Neural cell (in vitro differentiated cells): ENCODE data around the gene DHX58. TPM values are rescaled to one million over a fixed set of nuclear protein-coding genes. Genes with fewer than 3 reads are reported as not detected.

Experiments used
- H2AFZ ChIP-seq: fragments of 200-600, 300-800 bp; sonication (generic), shearing (Covaris generic); 2 replicates; pipeline ENCODE4 v1.6.0; 2014; ENCODE audit warnings: low read depth, mild to moderate bottlenecking, antibody characterized with exemption, low read length, moderate library complexity
- H3F3A ChIP-seq: fragments of 200-600 bp; shearing (Covaris generic); 2 replicates; pipeline ENCODE4 v1.6.1; 2016; ENCODE audit warnings: mild to moderate bottlenecking, moderate library complexity, mixed read lengths, antibody characterized with exemption, low read length; ENCODE audit not compliant: insufficient read depth, poor library complexity, severe bottlenecking
- H3K27ac ChIP-seq: fragments of 200-600, 300-800 bp; sonication (generic), shearing (Covaris generic); 2 replicates; pipeline ENCODE4 v1.5.1; 2014; ENCODE audit warnings: mild to moderate bottlenecking, low read length, moderate library complexity
- H3K27me3 ChIP-seq: fragments of 300-800, 200-600 bp; sonication (generic), shearing (Covaris generic); 2 replicates; pipeline ENCODE4 v1.6.0; 2014; ENCODE audit warnings: mild to moderate bottlenecking, low read depth, low read length, moderate library complexity; ENCODE audit not compliant: insufficient read depth
- H3K36me3 ChIP-seq: fragments of 300-800, 200-600 bp; sonication (generic), shearing (Covaris generic); 2 replicates; pipeline ENCODE4 v1.5.1; 2014; ENCODE audit warnings: mild to moderate bottlenecking, antibody characterized with exemption, low read length, moderate library complexity; ENCODE audit not compliant: insufficient read depth
- H3K4me2 ChIP-seq: fragments of 300-800, 200-600 bp; sonication (generic), shearing (Covaris generic); 2 replicates; pipeline ENCODE4 v1.6.0; 2014; ENCODE audit warnings: mild to moderate bottlenecking, low read length
- H3K4me3 ChIP-seq: fragments of 300-800, 200-600 bp; sonication (generic), shearing (Covaris generic); 2 replicates; pipeline ENCODE4 v1.5.1; 2014; ENCODE audit warnings: mild to moderate bottlenecking, low read length, moderate library complexity
- H3K79me2 ChIP-seq: fragments of 200-600 bp; shearing (Covaris generic); replicated peaks from 2 replicates; pipeline ENCODE4 v1.6.0; 2014; ENCODE audit warnings: mild to moderate bottlenecking, low read length, moderate library complexity; ENCODE audit not compliant: insufficient read depth
- H3K9ac ChIP-seq: fragments of 300-800, 200-600 bp; sonication (generic), shearing (Covaris generic); 2 replicates; pipeline ENCODE4 v1.6.1; 2016; ENCODE audit warnings: mild to moderate bottlenecking, low read length, mixed read lengths
- H3K9me2 ChIP-seq: fragments of 200-600 bp; shearing (Covaris generic); 2 replicates; pipeline ENCODE4 v1.6.1; 2016; ENCODE audit warnings: mild to moderate bottlenecking, low read length, mixed read lengths; ENCODE audit not compliant: insufficient read depth
- H3K9me3 ChIP-seq: fragments of 200-600, 300-800 bp; sonication (generic), shearing (Covaris generic); 2 replicates; pipeline ENCODE4 v1.6.1; 2016; ENCODE audit warnings: mild to moderate bottlenecking, mixed run types, low read length, moderate library complexity, mixed read lengths
- H4K20me1 ChIP-seq: fragments of 200-600 bp; shearing (Covaris generic); 2 replicates; pipeline ENCODE4 v1.6.1; 2016; ENCODE audit warnings: mild to moderate bottlenecking, mixed run types; ENCODE audit not compliant: insufficient read depth
- CTCF ChIP-seq: fragments of 450-650 bp; IDR thresholded peaks from 2 replicates; pipeline ENCODE4 v1.5.1; 2014; ENCODE audit warnings: antibody characterized with exemption, mild to moderate bottlenecking, moderate library complexity; ENCODE audit not compliant: poor library complexity, severe bottlenecking
- EP300 ChIP-seq: fragments of 450-650 bp; conservative IDR thresholded peaks from 2 replicates; pipeline ENCODE4 v1.6.1; 2014; ENCODE audit warnings: antibody characterized with exemption, mild to moderate bottlenecking, moderate library complexity; ENCODE audit not compliant: poor library complexity, severe bottlenecking
- EZH2 ChIP-seq: fragments of 200-600, 300-800 bp; shearing (Covaris generic), sonication (generic); IDR thresholded peaks from 2 replicates; pipeline ENCODE4 v1.6.1; 2014; ENCODE audit warnings: antibody characterized with exemption, low read length, borderline replicate concordance, mild to moderate bottlenecking; ENCODE audit not compliant: insufficient read depth, poor library complexity, severe bottlenecking
- MXI1 ChIP-seq: fragments of 450-650 bp; conservative IDR thresholded peaks from 2 replicates; pipeline ENCODE4 v1.6.1; 2014; ENCODE audit warnings: antibody characterized with exemption, mild to moderate bottlenecking; ENCODE audit not compliant: poor library complexity, severe bottlenecking
- POLR2AphosphoS5 ChIP-seq: IDR thresholded peaks from 2 replicates; pipeline ENCODE4 v1.6.1; 2012
- RAD21 ChIP-seq: fragments of 450-650 bp; conservative IDR thresholded peaks from 2 replicates; pipeline ENCODE4 v1.6.1; 2014; ENCODE audit warnings: antibody characterized with exemption, mild to moderate bottlenecking, moderate library complexity
- SMC3 ChIP-seq: fragments of 450-650 bp; conservative IDR thresholded peaks from 2 replicates; pipeline ENCODE4 v1.6.1; 2014; ENCODE audit warnings: antibody characterized with exemption, mild to moderate bottlenecking, moderate library complexity; ENCODE audit not compliant: poor library complexity
- TAF1 ChIP-seq: IDR thresholded peaks from 2 replicates; pipeline ENCODE4 v1.6.1; 2012; ENCODE audit warnings: low read depth
- polyA plus RNA-seq: library from polyadenylated mRNA; depleted of rRNA; stranded (reverse); fragments of >200 nt; gene quantifications from 2 replicates; pipeline ENCODE4 v1.2.3, GENCODE V29; 2014
- TF ChIP-seq, protein P1 (sequence below): IDR thresholded peaks from 2 replicates; pipeline ENCODE4 v1.6.1; 2012; ENCODE audit warnings: borderline replicate concordance

DHX58 gene
- polyA plus RNA-seq, 1 donor from 2014 or later = 0.87 TPM

DNA sequence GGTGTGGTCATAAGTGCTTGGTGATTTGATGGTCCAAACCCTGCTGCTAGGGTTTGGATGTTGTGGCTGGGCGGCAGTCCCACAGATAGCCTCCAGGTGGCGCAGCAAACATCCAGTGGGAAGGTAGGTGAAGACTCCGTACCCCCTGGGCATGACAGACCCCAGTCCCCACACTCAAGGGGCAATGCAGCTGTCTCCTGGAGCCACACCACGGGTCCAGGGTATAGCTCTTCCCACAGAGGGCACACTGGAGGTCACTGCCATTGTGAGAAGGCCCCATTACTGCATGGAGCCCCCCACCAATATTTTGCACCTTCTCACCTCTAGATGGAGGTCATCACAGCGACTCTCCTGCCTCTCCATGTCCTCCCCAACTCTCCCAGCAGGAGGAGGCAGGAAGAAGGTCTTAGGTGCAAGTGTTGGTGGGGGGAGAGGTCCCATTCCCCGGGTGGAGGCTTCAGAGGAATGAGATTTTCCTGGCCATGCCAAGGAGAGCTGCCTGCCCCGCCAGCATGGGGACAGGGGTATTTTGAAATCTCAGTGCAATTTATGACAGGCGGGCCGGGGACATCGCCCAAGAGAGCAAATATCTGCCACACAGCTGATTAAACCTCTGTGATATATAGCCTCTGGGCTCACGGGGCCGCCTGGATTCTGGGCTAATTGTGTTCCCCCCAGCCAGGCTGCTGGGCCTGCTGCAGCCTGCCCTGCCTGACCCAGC lies 45.0 kb downstream of the DHX58 start:
- no peaks in the 10 kb centered on the region for H3F3A ChIP-seq
- peaks cover 23% of the 10 kb centered on the region for H3K27me3 ChIP-seq
- H3K36me3 ChIP-seq = no peaks in the 10 kb centered on the region

DNA sequence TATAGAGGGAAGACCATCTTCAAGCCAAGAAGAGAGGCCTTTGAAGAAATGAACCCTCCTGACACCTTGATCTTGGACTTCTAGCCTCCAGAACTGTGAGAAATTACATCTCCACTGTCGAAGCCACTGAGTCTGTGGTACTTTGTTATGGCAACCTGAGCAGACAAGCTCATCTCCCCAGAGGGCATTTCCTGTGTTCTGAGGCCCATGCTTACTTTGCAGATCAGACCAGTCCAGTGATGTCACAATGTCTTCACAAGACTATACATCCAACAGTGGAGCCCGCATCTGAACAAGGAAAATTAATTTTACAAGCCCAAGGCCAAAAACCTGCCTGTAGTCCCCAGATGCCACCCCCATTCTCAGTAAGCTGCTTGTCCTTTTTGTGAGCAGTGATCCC lies 47.3 kb downstream of the DHX58 start:
- Histone ChIP-seq H3K27me3 (no peaks in the 10 kb centered on the region), H3K9me2 (no peaks in the 10 kb centered on the region), H3K79me2 (no peaks in the 10 kb centered on the region), H4K20me1 (no peaks in the 10 kb centered on the region), H3K4me2 (no peak overlapping the region), H3K27ac (no peak overlapping the region), H3K9me3 (no peaks in the 10 kb centered on the region), H3K4me3 (no peak overlapping the region), H3K9ac (no peak overlapping the region), H3F3A (no peaks in the 10 kb centered on the region), H3K36me3 (no peaks in the 10 kb centered on the region), H2AFZ (no peak overlapping the region)
- no peak for TF ChIP-seq TAF1
- TF ChIP-seq EP300 = no peak
- TF ChIP-seq RAD21 = no peak
- no peak for TF ChIP-seq SMC3
- TF ChIP-seq POLR2AphosphoS5 = no peak
- TF ChIP-seq CTCF = no peak
- TF ChIP-seq, protein P1, sequence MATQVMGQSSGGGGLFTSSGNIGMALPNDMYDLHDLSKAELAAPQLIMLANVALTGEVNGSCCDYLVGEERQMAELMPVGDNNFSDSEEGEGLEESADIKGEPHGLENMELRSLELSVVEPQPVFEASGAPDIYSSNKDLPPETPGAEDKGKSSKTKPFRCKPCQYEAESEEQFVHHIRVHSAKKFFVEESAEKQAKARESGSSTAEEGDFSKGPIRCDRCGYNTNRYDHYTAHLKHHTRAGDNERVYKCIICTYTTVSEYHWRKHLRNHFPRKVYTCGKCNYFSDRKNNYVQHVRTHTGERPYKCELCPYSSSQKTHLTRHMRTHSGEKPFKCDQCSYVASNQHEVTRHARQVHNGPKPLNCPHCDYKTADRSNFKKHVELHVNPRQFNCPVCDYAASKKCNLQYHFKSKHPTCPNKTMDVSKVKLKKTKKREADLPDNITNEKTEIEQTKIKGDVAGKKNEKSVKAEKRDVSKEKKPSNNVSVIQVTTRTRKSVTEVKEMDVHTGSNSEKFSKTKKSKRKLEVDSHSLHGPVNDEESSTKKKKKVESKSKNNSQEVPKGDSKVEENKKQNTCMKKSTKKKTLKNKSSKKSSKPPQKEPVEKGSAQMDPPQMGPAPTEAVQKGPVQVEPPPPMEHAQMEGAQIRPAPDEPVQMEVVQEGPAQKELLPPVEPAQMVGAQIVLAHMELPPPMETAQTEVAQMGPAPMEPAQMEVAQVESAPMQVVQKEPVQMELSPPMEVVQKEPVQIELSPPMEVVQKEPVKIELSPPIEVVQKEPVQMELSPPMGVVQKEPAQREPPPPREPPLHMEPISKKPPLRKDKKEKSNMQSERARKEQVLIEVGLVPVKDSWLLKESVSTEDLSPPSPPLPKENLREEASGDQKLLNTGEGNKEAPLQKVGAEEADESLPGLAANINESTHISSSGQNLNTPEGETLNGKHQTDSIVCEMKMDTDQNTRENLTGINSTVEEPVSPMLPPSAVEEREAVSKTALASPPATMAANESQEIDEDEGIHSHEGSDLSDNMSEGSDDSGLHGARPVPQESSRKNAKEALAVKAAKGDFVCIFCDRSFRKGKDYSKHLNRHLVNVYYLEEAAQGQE = no peak
- no peak for TF ChIP-seq EZH2

More for the DNA sequence above, 45.0 kb downstream of the DHX58 start:
- no peaks in the 10 kb centered on the region for H3K9me2 ChIP-seq
- H3K4me2 ChIP-seq = no peak overlapping the region
- H3K79me2 ChIP-seq = no peaks in the 10 kb centered on the region
- H3K4me3 ChIP-seq = no peak overlapping the region
- TF ChIP-seq EP300 (no peak), EZH2 (no peak), MXI1 (no peak), CTCF (peak; percentile 59), TAF1 (no peak), SMC3 (peak; percentile 41), RAD21 (no peak), POLR2AphosphoS5 (no peak)
- TF ChIP-seq, protein P1 = no peak
- H3K9ac ChIP-seq = no peak overlapping the region
- H3K27ac ChIP-seq = no peak overlapping the region
- H2AFZ ChIP-seq = no peak overlapping the region
- no peaks in the 10 kb centered on the region for H4K20me1 ChIP-seq
- H3K9me3 ChIP-seq = no peaks in the 10 kb centered on the region
